HG03095 (cell line): ENCODE measurements around the gene MAGEC3.
"Not testable (repeated sequence)": the region's sequence is repeated elsewhere in the genome, so short reads cannot be mapped to it uniquely, and the experiment has no call there.

Experiments used
- ATAC-seq: cut with Tn5 transposase; IDR thresholded peaks from one replicate; pipeline ENCODE4 v1.9.1; 2021; ENCODE audit warnings: moderate library complexity; ENCODE audit not compliant: unreplicated experiment

The MAGEC3 gene

GRCh38 chrX:141838016-141838415, at the start of gene MAGEC3:
Gene MAGEC3, plus strand, starts transcription at chrX:141838316. Its CDS starts 0 bp downstream, at chrX:141838316.
- no peak for ATAC-seq

- ATAC-seq: no peak
Observed at GRCh38 chrX:141791856-141792255, 46.3 kb upstream of the MAGEC3 start.

- no peak for ATAC-seq
Observed at GRCh38 chrX:141811438-141811837, 26.7 kb upstream of the MAGEC3 start.

- ATAC-seq: no peak
Observed at GRCh38 chrX:141814213-141814857, 23.8 kb upstream of the MAGEC3 start.

- ATAC-seq: no peak
Observed at GRCh38 chrX:141815904-141816303, 22.2 kb upstream of the MAGEC3 start.

- no peak for ATAC-seq
Observed at GRCh38 chrX:141832247-141832646, 5.9 kb upstream of the MAGEC3 start.

- no peak for ATAC-seq
Observed at GRCh38 chrX:141839856-141840255, 1.7 kb downstream of the MAGEC3 start.

GRCh38 chrX:141857479-141857878, 19.4 kb downstream of the MAGEC3 start:
- no peak for ATAC-seq

- no peak for ATAC-seq
Observed at GRCh38 chrX:141879616-141880015, 41.5 kb downstream of the MAGEC3 start.

- not testable (repeated sequence) for ATAC-seq
Observed at GRCh38 chrX:141888811-141889210, 50.7 kb downstream of the MAGEC3 start.

- ATAC-seq: no peak
Observed at GRCh38 chrX:141894733-141895132, 56.6 kb downstream of the MAGEC3 start.

- no peak for ATAC-seq
Observed at GRCh38 chrX:141897690-141898089, 59.6 kb downstream of the MAGEC3 start.

- ATAC-seq: no peak
Observed at GRCh38 chrX:141902366-141902765, 64.2 kb downstream of the MAGEC3 start.

- no peak for ATAC-seq
Observed at GRCh38 chrX:141903400-141904155, 65.5 kb downstream of the MAGEC3 start, which contains the start of gene MAGEC1. Gene MAGEC1, plus strand, starts transcription at chrX:141903894. Its CDS starts 1,179 bp downstream, at chrX:141905073.

GRCh38 chrX:141904262-141904661, 66.1 kb downstream of the MAGEC3 start:
- ATAC-seq: no peak

GRCh38 chrX:141917801-141918200, 79.7 kb downstream of the MAGEC3 start:
- no peak for ATAC-seq

- ATAC-seq: no peak
Observed at GRCh38 chrX:141924293-141924692, 86.2 kb downstream of the MAGEC3 start.

GRCh38 chrX:141928432-141928831, 90.3 kb downstream of the MAGEC3 start:
- no peak for ATAC-seq

- no peak for ATAC-seq
Observed at GRCh38 chrX:141934059-141934641, 96.0 kb downstream of the MAGEC3 start.

- no peak for ATAC-seq
Observed at GRCh38 chrX:141935645-141936044, 97.5 kb downstream of the MAGEC3 start.

GRCh38 chrX:141936080-141936479, 98.0 kb downstream of the MAGEC3 start:
- ATAC-seq: no peak

- no peak for ATAC-seq
Observed at GRCh38 chrX:141941234-141941633, 103.1 kb downstream of the MAGEC3 start.
